ENCODE measurements around the gene TMEM38A. TPM values are rescaled to one million over a fixed set of nuclear protein-coding genes. Genes with fewer than 3 reads are reported as not detected.

TMEM38A gene, protein sequence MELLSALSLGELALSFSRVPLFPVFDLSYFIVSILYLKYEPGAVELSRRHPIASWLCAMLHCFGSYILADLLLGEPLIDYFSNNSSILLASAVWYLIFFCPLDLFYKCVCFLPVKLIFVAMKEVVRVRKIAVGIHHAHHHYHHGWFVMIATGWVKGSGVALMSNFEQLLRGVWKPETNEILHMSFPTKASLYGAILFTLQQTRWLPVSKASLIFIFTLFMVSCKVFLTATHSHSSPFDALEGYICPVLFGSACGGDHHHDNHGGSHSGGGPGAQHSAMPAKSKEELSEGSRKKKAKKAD
- total RNA-seq = 2.1 and 5.9 TPM in 2 replicates

DNA sequence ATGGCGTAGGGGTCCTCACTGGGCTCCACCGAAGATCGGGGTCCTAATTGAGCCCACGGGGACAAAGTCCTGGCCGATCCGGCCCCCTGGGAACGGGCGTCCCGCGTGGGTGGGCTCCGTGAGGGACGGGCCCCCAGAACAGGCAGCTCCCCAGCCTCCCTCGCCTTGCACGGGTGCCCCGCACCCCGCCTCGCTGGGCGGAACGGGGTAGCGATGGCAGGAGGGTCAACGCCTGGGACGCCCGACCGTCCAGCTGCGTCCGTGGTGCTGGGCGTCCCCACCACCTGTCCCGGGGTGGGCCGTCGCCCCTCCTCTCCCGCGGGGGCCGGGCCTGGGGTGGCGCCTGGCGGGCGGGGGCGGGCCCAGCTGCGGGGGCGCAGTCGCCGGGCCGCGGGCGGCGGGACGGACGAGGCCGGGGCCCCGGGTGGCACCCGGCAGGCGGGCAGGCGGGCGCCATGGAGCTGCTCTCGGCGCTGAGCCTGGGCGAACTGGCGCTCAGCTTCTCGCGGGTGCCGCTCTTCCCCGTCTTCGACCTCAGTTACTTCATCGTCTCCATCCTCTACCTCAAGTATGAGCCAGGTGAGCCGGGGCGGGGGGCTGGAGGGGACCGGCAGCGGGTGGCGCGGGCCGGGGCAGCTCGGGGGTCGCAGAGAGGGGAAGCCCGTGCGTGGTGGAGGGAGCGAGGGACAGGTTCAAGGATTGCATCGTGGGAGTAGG, at the start of gene TMEM38A:
TMEM38A (plus strand) TSS at position 377 of the 717 bp plus-strand sequence; CDS start at position 456, 79 bp downstream.

DNA sequence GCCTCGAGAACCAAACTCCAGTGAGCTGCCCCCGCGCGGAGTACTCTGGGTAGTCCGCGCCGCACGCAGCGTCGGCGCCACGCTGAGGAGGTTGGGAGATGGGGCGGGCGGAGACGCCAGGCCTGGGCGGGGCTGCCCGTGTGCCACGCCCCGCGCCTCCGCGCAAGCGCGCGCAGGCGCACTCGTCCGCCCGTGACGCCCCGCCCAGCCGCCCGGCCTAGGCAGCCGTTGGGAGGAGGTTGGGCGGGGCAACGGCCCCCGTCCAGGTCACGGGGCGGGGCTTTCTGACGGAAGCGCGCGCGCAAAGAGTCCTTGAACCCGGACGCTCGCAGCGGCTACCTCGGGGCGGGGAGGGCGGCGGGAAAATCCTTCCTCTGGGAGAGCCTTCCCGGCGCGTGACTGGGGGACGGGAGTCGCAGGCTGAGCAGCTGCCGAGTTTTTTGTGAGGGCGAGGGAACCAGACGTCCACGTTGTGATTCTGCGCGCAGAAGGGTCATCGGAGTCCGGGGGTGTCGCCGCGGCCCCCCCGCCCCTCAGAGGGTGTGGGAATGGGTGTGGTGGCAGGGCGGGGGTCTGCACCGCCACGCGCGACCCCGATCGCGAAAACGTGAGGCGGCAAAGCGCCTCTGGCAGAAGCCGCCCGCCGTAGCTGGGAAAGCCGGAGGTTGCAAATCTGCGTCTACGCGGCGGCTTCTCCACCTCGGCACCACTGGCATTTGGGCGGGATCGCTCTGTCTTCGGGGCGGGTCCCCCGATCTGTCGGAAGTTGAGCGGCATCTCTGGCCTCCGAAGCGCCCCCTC, 32.6 kb upstream of the TMEM38A start, which contains the start of gene MED26:
MED26 (minus strand) TSS at position 22 of the 801 bp plus-strand sequence. CDS start 261 bp downstream, outside the sequence.

DNA sequence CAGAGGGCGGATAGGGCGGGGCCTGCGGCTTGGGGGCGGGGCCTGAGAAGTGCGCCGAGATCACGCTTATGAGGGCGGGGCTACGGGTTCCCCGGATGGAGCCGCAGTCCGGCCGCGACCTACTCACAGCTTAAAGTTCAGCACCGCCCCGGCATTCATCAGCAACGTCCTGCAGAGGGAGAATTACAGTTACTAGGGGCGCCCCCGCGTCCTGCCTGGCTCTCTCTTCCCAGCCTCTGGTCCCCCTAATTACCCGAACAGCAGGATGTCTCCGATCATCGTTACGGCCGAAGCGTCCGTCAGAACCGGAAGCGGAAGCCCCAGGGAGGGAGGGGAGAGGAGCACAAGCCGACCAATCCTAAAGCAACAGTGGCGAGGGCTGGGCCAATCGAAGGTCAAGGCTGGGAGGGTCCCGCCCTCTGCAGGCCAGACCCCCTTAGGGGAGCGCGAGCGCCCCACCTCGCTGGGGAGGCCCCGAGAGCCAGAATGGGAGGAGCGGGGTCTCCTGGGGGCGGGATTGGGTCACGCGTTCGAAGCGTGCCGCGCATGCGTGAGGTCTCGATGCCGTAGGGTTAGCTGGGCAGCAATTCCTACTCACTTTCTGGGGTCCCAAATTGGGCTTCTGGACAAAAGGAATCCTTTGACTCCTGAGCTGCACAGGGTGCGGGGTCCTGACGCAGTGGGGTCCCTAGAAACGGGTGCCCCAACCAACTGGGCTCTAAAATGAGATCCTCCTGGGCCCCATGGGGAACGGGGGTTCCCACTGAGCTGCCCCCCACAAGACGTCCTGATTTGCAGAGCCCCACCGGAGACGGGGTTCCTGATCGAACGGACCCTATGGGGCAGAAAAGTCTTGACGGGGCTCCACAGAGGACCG, 869 bp upstream of the TMEM38A start, which contains the start of gene SMIM7:
SMIM7 (minus strand) TSS at position 313 of the 877 bp plus-strand sequence; CDS start at position 279, 34 bp downstream.

Other genes starting within 250 kb of the TMEM38A start
- gene EPS15L1, start 189.2 kb upstream of the TMEM38A start, total RNA-seq = 6.2 and 9.2 TPM in 2 replicates
- gene CALR3, start 165.0 kb upstream of the TMEM38A start, total RNA-seq = 0.28 TPM in 1 of 2 replicates, not detected in the other
- gene C19orf44, start 164.7 kb upstream of the TMEM38A start, total RNA-seq = 4.6 and 5.6 TPM in 2 replicates
- gene CHERP, start 118.7 kb upstream of the TMEM38A start, total RNA-seq = 2.0 and 4.2 TPM in 2 replicates
- 34.4 and 38.9 TPM in 2 replicates for gene SLC35E1, start 88.7 kb upstream of the TMEM38A start, total RNA-seq
- gene MED26, start 32.9 kb upstream of the TMEM38A start, total RNA-seq = 2.5 and 6.3 TPM in 2 replicates
- 82.0 and 83.0 TPM in 2 replicates for gene SMIM7, start 995 bp upstream of the TMEM38A start, total RNA-seq
- not detected in 2 replicates for gene NWD1, start 58.7 kb downstream of the TMEM38A start, total RNA-seq
- gene SIN3B, start 168.3 kb downstream of the TMEM38A start, total RNA-seq = 14.6 and 21.7 TPM in 2 replicates
- gene F2RL3, start 227.9 kb downstream of the TMEM38A start, total RNA-seq = 0.28 TPM in 1 of 2 replicates, not detected in the other

Data from regular cardiac myocyte (primary cell).